Fibroblast of villous mesenchyme (primary cell): Measurements from ENCODE around the gene PLSCR4. TPM values are rescaled to one million over a fixed set of nuclear protein-coding genes. Genes with fewer than 3 reads are reported as not detected.

Experiments used
- DNase-seq: peaks from one replicate; pipeline ENCODE4 v3.0.0-alpha.2; 2010; ENCODE audit warnings: low read depth
- H3K4me3 ChIP-seq: 2 replicates; pipeline ENCODE4 v1.5.1; 2011; ENCODE audit warnings: low read depth, mild to moderate bottlenecking, low read length
- total RNA-seq: library from RNA; depleted of rRNA; stranded (reverse); fragments of >200 nt; gene quantifications from 2 replicates; pipeline ENCODE4 v1.2.3, GENCODE V29; 2012
- TF ChIP-seq, protein P1 (sequence below): IDR thresholded peaks from 2 replicates; pipeline ENCODE4 v1.5.1; 2012; ENCODE audit warnings: low read depth, mild to moderate bottlenecking, low read length; ENCODE audit not compliant: insufficient read depth

PLSCR4 gene
- total RNA-seq, 1 donor, result 22.9 TPM

DNA sequence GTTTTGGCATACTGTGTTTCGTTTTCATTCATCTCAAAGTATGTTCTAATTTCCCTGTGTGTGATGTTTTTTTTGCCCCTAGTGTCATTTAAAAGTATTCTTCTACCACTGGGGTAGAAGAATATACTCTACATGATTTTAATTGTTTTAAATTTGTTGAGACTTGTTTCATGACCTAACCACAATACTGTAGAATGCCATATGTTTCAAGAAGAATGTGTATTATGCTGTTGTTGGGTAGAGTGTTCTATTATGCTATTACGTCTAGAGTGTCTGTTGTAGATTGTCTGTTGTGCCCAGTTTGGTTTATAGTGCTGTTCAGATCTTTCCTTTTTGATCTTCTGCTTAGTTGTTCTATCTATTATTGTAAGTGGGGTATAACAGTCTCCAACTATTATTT lies 36.4 kb downstream of the PLSCR4 start:
- no peak for DNase-seq
- TF ChIP-seq, protein P1, sequence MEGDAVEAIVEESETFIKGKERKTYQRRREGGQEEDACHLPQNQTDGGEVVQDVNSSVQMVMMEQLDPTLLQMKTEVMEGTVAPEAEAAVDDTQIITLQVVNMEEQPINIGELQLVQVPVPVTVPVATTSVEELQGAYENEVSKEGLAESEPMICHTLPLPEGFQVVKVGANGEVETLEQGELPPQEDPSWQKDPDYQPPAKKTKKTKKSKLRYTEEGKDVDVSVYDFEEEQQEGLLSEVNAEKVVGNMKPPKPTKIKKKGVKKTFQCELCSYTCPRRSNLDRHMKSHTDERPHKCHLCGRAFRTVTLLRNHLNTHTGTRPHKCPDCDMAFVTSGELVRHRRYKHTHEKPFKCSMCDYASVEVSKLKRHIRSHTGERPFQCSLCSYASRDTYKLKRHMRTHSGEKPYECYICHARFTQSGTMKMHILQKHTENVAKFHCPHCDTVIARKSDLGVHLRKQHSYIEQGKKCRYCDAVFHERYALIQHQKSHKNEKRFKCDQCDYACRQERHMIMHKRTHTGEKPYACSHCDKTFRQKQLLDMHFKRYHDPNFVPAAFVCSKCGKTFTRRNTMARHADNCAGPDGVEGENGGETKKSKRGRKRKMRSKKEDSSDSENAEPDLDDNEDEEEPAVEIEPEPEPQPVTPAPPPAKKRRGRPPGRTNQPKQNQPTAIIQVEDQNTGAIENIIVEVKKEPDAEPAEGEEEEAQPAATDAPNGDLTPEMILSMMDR, result no peak
- H3K4me3 ChIP-seq, result no peak overlapping the region

DNA sequence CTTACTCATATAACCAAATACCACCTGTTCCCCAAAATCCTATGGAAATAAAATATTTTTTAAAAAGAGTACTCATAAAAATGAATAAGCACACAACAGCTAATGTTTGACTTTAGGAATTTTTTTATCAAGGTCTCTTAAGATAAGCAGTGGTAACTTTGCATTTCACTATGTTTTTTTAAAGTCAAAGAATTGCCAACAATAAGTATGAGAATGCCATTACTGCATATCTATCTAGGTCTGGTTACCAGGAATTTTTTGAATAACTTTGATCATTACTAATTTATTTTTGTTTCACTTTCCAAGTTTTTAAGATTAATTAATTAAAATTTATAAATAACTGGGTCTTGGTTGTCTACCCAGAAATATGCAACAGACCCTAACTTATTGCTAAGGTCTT lies 41.5 kb downstream of the PLSCR4 start:
- TF ChIP-seq, protein P1, result no peak
- DNase-seq, result no peak
- H3K4me3 ChIP-seq, result no peak overlapping the region

DNA sequence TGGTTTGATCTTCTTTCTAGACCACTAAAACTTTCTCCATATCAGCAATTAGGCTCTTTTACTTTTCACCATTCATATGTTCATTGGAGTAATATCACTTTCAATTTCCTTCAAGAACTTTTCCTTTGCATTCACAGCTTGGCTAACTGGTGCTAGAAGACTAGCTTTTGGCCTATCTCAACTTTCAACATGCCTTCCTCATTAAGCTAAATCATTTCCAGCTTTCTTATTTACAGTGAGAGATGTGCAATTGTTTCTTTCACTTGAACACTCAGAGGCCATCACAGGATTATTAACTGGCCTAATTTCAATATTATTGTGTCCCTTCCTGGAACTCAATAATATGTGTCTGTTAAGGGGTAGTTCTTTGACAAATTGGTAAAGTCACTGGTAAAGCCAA lies 47.1 kb downstream of the PLSCR4 start:
- TF ChIP-seq, protein P1, result no peak
- H3K4me3 ChIP-seq, result no peak overlapping the region
- DNase-seq, result no peak

DNA sequence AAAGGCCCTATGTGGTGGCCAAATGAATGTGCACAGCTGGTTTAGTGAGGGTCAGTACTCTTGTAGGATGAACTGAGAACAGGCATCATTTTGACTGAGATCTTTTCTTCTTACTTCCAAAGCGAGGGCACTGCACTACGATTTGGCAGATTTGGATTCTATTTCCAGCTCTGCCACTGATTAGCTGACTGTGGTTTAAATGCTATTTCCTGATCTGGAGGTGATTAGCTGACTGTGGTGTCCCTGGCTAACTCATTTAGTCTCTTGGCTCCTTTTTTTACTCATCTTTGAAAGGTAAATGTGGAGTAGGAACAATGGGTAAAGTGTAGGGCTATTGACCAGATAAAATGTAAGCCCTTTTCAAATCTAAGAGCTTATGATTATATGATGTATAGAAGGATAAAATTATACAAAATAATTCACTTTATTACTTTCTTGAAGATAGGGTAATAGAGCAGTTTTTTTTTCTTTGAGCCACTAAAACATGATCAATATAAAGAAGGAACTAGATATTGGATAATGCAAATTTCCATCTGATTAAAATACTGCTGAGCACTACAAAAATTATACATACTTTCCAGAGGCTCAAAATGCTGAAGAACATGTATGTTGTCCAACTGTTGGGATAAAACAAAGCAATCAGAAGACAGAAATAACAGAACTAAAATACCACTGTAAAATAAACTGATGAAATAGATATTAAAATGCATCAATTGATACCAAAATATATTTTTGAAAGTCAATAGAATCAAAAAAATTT lies 50.3 kb downstream of the PLSCR4 start:
- no peak for DNase-seq
- no peak overlapping the region for H3K4me3 ChIP-seq
- TF ChIP-seq, protein P1, result no peak

DNA sequence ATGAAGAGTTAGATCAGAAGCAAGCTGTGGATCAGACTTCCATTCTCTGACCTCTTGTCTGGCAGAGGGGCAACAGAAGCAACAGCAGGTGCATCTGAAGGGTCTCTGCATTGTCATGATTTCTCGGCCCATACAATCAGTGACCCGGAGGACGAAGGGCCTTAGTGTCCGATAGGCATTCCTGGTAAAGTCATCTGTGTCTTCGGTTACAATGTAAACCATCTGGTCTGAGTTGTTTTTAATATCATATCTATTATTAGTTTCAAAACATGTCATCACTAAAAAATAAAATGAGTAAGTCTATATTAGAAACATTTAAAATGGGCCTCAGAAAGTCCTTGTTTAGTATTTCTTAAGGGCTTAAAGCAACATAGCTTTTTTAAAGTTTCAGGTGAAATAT lies 51.1 kb downstream of the PLSCR4 start:
- TF ChIP-seq, protein P1, result no peak
- no peak for DNase-seq
- H3K4me3 ChIP-seq, result no peak overlapping the region

DNA sequence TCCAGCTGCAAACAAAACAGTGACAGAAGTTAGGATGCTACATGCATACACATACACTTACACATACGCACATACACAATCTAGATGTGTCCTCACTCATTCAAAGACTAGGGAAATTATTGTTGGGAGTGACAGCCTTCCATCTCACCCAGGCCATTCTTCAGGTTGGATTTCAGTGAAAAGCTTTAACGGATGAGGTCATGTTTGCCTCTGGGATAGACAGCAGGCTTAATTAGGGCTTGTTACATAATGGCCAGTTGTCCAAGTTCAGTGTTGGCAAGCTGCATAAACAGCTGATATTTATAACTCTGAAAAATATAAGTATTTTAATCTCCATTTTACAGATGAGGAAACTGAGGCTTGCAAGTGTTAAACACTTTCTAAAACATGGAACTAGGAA lies 54.1 kb downstream of the PLSCR4 start:
- DNase-seq, result no peak
- TF ChIP-seq, protein P1, result no peak
- H3K4me3 ChIP-seq, result no peak overlapping the region

DNA sequence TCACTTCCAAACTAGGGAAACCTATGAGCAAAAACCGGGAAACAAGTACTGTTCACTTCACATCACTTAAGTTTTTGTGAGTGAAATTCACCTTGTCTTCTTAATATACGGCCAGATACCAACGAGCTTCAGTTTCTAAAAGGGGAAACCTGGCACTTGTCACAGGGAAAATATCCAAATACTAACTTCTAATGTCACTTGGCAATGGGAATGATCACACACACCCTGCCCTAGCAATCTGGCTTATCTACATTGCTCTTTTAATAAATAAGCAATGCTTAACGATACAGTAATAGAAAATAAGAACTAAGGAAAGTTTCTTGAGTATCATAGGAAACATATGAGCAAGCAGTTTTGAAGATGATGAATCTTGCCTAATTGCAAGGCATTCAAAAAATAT lies 55.3 kb downstream of the PLSCR4 start:
- DNase-seq, result no peak
- H3K4me3 ChIP-seq, result no peak overlapping the region
- TF ChIP-seq, protein P1, result no peak
